ENCODE data around the gene TBX15. TPM values are rescaled to one million over a fixed set of nuclear protein-coding genes. Genes with fewer than 3 reads are reported as not detected.

TBX15 gene
- total RNA-seq, 1 experiment from 2014 or later = 1.9 TPM

- Histone ChIP-seq H3K27ac (ENCODE audit: low read length) (no peak overlapping the region), H3K9me3 (ENCODE audit: control insufficient read depth, insufficient read depth, low read depth, low read length) (no peaks in the 10 kb centered on the region), H3K36me3 (ENCODE audit: control insufficient read depth, insufficient read depth, low read length) (no peaks in the 10 kb centered on the region), H3K27me3 (ENCODE audit: control insufficient read depth, insufficient read depth, low read length) (no peaks in the 10 kb centered on the region; the same call in 1 of the 2 replicates), H3K4me1 (ENCODE audit: control insufficient read depth, insufficient read depth, low read length) (0 out of 2 replicates have a peak, but pooled peaks cover 3% of the 10 kb centered on the region), H3K4me3 (ENCODE audit: low read depth in 2 of 2, low read length in 2 of 2) (no peak overlapping the region)
- in situ Hi-C loops (cut with HindIII; ENCODE audit: low pct_unique_long_range_greater_than_20kb, low sequenced_read_pairs) = no loop called here
- no peak for DNase-seq (ENCODE audit: low read depth, low spot score)
- ChIA-PET CTCF (no interaction called here), POLR2A (no interaction called here)
- no TSS peak for BruUV-seq (replicated peaks)
- no peak for TF ChIP-seq TCF7L2 (IDR thresholded peaks at IDR 0.05; ENCODE audit: low read depth, low read length)
- no peak for ATAC-seq
- intact Hi-C loops (cut with micrococcal nuclease; ENCODE audit: unreplicated experiment) = no loop called here
Measured at GRCh38 chr1:118992868-118993699, 4.9 kb upstream of the TBX15 start.

GRCh38 chr1:118992237-118992825 is 4.2 kb upstream of the TBX15 start:
- in situ Hi-C loops (cut with HindIII; ENCODE audit: low pct_unique_long_range_greater_than_20kb, low sequenced_read_pairs) (no loop called here), intact Hi-C loops (cut with micrococcal nuclease; ENCODE audit: unreplicated experiment) (no loop called here)
- ChIA-PET POLR2A (no interaction called here), CTCF (no interaction called here)
- ATAC-seq = no peak
- Histone ChIP-seq H3K4me3 (ENCODE audit: low read depth in 2 of 2, low read length in 2 of 2) (no peak overlapping the region), H3K9me3 (ENCODE audit: control insufficient read depth, insufficient read depth, low read depth, low read length) (no peaks in the 10 kb centered on the region), H3K4me1 (ENCODE audit: control insufficient read depth, insufficient read depth, low read length) (0 out of 2 replicates have a peak, but pooled peaks cover 3% of the 10 kb centered on the region), H3K27me3 (ENCODE audit: control insufficient read depth, insufficient read depth, low read length) (no peaks in the 10 kb centered on the region; the same call in 1 of the 2 replicates), H3K36me3 (ENCODE audit: control insufficient read depth, insufficient read depth, low read length) (no peaks in the 10 kb centered on the region), H3K27ac (ENCODE audit: low read length) (no peak overlapping the region)
- TF ChIP-seq TCF7L2 (IDR thresholded peaks at IDR 0.05; ENCODE audit: low read depth, low read length) = no peak
- TF ChIP-seq SIN3A (IDR thresholded peaks at IDR 0.05; ENCODE audit: borderline replicate concordance, insufficient read depth, low read depth, low read length) = no peak
- no TSS peak for BruUV-seq (replicated peaks)
- no peak for DNase-seq (ENCODE audit: low read depth, low spot score)

- H3K4me3 ChIP-seq (ENCODE audit: low read depth in 2 of 2, low read length in 2 of 2) = no peak overlapping the region
- BruUV-seq (replicated peaks) = no TSS peak
- H3K4me1 ChIP-seq (ENCODE audit: control insufficient read depth, insufficient read depth, low read length) = 0 out of 2 replicates have a peak, but pooled peaks cover 5% of the 10 kb centered on the region
- DNase-seq (ENCODE audit: low read depth, low spot score) = no peak
- H3K27me3 ChIP-seq (ENCODE audit: control insufficient read depth, insufficient read depth, low read length) = no peaks in the 10 kb centered on the region; the same call in 1 of the 2 replicates
- no peak overlapping the region for H3K27ac ChIP-seq (ENCODE audit: low read length)
- ATAC-seq = no peak
- CTCF ChIA-PET = no interaction called here
- intact Hi-C loops (cut with micrococcal nuclease; ENCODE audit: unreplicated experiment) (no loop called here), in situ Hi-C loops (cut with HindIII; ENCODE audit: low pct_unique_long_range_greater_than_20kb, low sequenced_read_pairs) (no loop called here)
- H3K36me3 ChIP-seq (ENCODE audit: control insufficient read depth, insufficient read depth, low read length) = no peaks in the 10 kb centered on the region
- H3K9me3 ChIP-seq (ENCODE audit: control insufficient read depth, insufficient read depth, low read depth, low read length) = no peaks in the 10 kb centered on the region
- TF ChIP-seq POLR2AphosphoS5 (IDR thresholded peaks at IDR 0.05; ENCODE audit: low read depth, low read length) (no peak), TCF7L2 (IDR thresholded peaks at IDR 0.05; ENCODE audit: low read depth, low read length) (no peak), REST (IDR thresholded peaks at IDR 0.05; ENCODE audit: insufficient read depth in 1 of 2, low read depth in 2 of 2, low read length in 1 of 2) (no peak), SIN3A (IDR thresholded peaks at IDR 0.05; ENCODE audit: borderline replicate concordance, insufficient read depth, low read depth, low read length) (no peak), CTCF (IDR thresholded peaks at IDR 0.05) (no peak)
- POLR2A ChIA-PET = no interaction called here
Measured at GRCh38 chr1:118991448-118991847, 3.3 kb upstream of the TBX15 start.
